Osteocyte (in vitro differentiated cells): ENCODE measurements around the gene JAZF1. TPM values are rescaled to one million over a fixed set of nuclear protein-coding genes. Genes with fewer than 3 reads are reported as not detected.

ENCODE experiments used
- DNase-seq: peaks from one replicate; pipeline ENCODE4 v3.0.0; 2021; ENCODE audit warnings: mixed read lengths; ENCODE audit not compliant: unreplicated experiment; ENCODE audit errors: extremely low spot score
- H3K27ac Mint-ChIP-seq: one replicate; pipeline ENCODE4 v1.8.0; 2021; ENCODE audit warnings: mild to moderate bottlenecking, mixed read lengths; ENCODE audit not compliant: unreplicated experiment
- H3K27me3 Mint-ChIP-seq: one replicate; pipeline ENCODE4 v1.8.0; 2021; ENCODE audit warnings: mixed read lengths; ENCODE audit not compliant: unreplicated experiment
- H3K36me3 Mint-ChIP-seq: one replicate; pipeline ENCODE4 v1.8.0; 2021; ENCODE audit warnings: mixed read lengths; ENCODE audit not compliant: unreplicated experiment
- H3K4me1 Mint-ChIP-seq: one replicate; pipeline ENCODE4 v1.8.0; 2021; ENCODE audit warnings: mixed read lengths; ENCODE audit not compliant: unreplicated experiment
- H3K4me3 Mint-ChIP-seq: one replicate; pipeline ENCODE4 v1.8.0; 2021; ENCODE audit warnings: mild to moderate bottlenecking, moderate library complexity, mixed read lengths; ENCODE audit not compliant: unreplicated experiment
- H3K9me3 Mint-ChIP-seq: one replicate; pipeline ENCODE4 v1.8.0; 2021; ENCODE audit warnings: mixed read lengths; ENCODE audit not compliant: unreplicated experiment
- CTCF ChIP-seq: fragments of 200-600 bp; sonication (generic); IDR thresholded peaks from 2 replicates; pipeline ENCODE4 v1.5.0; 2021; ENCODE audit warnings: antibody characterized with exemption, mild to moderate bottlenecking, moderate library complexity
- total RNA-seq: library from RNA; stranded (reverse); gene quantifications from 2 replicates; pipeline ENCODE4 v1.2.1, GENCODE V29; 2021

JAZF1 gene
- total RNA-seq, 1 donor from 2014 or later = 19.8 TPM

- H3K36me3 Mint-ChIP-seq = no peaks in the 10 kb centered on the region
- TF ChIP-seq CTCF = no peak
- DNase-seq = no peak
- no peaks in the 10 kb centered on the region for H3K9me3 Mint-ChIP-seq
- H3K27me3 Mint-ChIP-seq = no peaks in the 10 kb centered on the region
- H3K27ac Mint-ChIP-seq = peak overlapping the region; percentile 94
- peak overlapping the region; percentile 51 for H3K4me3 Mint-ChIP-seq
- H3K4me1 Mint-ChIP-seq = peaks cover 80% of the 10 kb centered on the region
Observed at GRCh38 chr7:28065308-28065707, 115.3 kb downstream of the JAZF1 start.

GRCh38 chr7:28064437-28064836 lies 116.2 kb downstream of the JAZF1 start:
- TF ChIP-seq CTCF = no peak
- Mint-ChIP-seq H3K36me3 (peaks cover 3% of the 10 kb centered on the region), H3K4me1 (peaks cover 71% of the 10 kb centered on the region), H3K27me3 (no peaks in the 10 kb centered on the region), H3K9me3 (no peaks in the 10 kb centered on the region), H3K4me3 (no peak overlapping the region), H3K27ac (peak overlapping the region; percentile 94)
- no peak for DNase-seq

GRCh38 chr7:28062197-28062991 lies 118.2 kb downstream of the JAZF1 start:
- H3K9me3 Mint-ChIP-seq = no peaks in the 10 kb centered on the region
- peak; percentile 67 for TF ChIP-seq CTCF
- H3K4me1 Mint-ChIP-seq = peaks cover 57% of the 10 kb centered on the region
- DNase-seq = no peak
- H3K36me3 Mint-ChIP-seq = peaks cover 5% of the 10 kb centered on the region
- no peaks in the 10 kb centered on the region for H3K27me3 Mint-ChIP-seq
- peak overlapping the region; percentile 68 for H3K27ac Mint-ChIP-seq
- no peak overlapping the region for H3K4me3 Mint-ChIP-seq

- no peak for DNase-seq
- Mint-ChIP-seq H3K27ac (peak overlapping the region; percentile 68), H3K4me3 (no peak overlapping the region), H3K4me1 (peaks cover 53% of the 10 kb centered on the region), H3K36me3 (peaks cover 5% of the 10 kb centered on the region), H3K9me3 (no peaks in the 10 kb centered on the region), H3K27me3 (no peaks in the 10 kb centered on the region)
- no peak for TF ChIP-seq CTCF
Observed at GRCh38 chr7:28061824-28062196, 118.8 kb downstream of the JAZF1 start.

- Mint-ChIP-seq H3K36me3 (peaks cover 5% of the 10 kb centered on the region), H3K27me3 (no peaks in the 10 kb centered on the region), H3K9me3 (no peaks in the 10 kb centered on the region), H3K27ac (no peak overlapping the region), H3K4me3 (no peak overlapping the region), H3K4me1 (peaks cover 47% of the 10 kb centered on the region)
- no peak for DNase-seq
- no peak for TF ChIP-seq CTCF
Observed at GRCh38 chr7:28060371-28060950, 120.1 kb downstream of the JAZF1 start.
